ENCODE results near the gene POU4F3.

GRCh38 chr5:146366904-146367303 lies 28.3 kb downstream of the POU4F3 start:
- TF ChIP-seq CTCF (IDR thresholded peaks at IDR 0.05) (no peak), POLR2A (IDR thresholded peaks at IDR 0.05) (no peak)

All from testis (tissue), 2 donors.